Ishikawa (cell line): Measurements from ENCODE around the gene SLC22A8.
A peak's percentile ranks its signal among the peaks of the same experiment; 100 is the strongest.

Experiments used
- CEBPB ChIP-seq: IDR thresholded peaks from 2 replicates; pipeline ENCODE4 v1.6.1; 2012
- CREB1 ChIP-seq: IDR thresholded peaks from 2 replicates; pipeline ENCODE4 v1.6.1; 2012; ENCODE audit warnings: low read depth
- EGR1 ChIP-seq: IDR thresholded peaks from 2 replicates; pipeline ENCODE4 v1.6.1; 2012
- EP300 ChIP-seq: IDR thresholded peaks from 2 replicates; pipeline ENCODE4 v1.6.1; 2012; ENCODE audit warnings: borderline replicate concordance
- FOXM1 ChIP-seq: IDR thresholded peaks from 2 replicates; pipeline ENCODE4 v1.6.1; 2012; ENCODE audit warnings: low read depth, borderline replicate concordance
- MAX ChIP-seq: IDR thresholded peaks from 2 replicates; pipeline ENCODE4 v1.6.1; 2012
- NFIC ChIP-seq: IDR thresholded peaks from 2 replicates; pipeline ENCODE4 v1.6.1; 2012
- RAD21 ChIP-seq: IDR thresholded peaks from 2 replicates; pipeline ENCODE4 v1.6.1; 2012; ENCODE audit warnings: low read depth
- REST ChIP-seq: IDR thresholded peaks from 2 replicates; pipeline ENCODE4 v1.6.1; 2012; ENCODE audit warnings: low read depth, mild to moderate bottlenecking
- TAF1 ChIP-seq: IDR thresholded peaks from 2 replicates; pipeline ENCODE4 v1.6.1; 2012; ENCODE audit warnings: low read depth, mild to moderate bottlenecking
- TCF12 ChIP-seq: IDR thresholded peaks from 2 replicates; pipeline ENCODE4 v1.6.1; 2012; ENCODE audit warnings: low read depth
- TEAD4 ChIP-seq: IDR thresholded peaks from 2 replicates; pipeline ENCODE4 v1.6.1; 2012
- YY1 ChIP-seq: IDR thresholded peaks from 2 replicates; pipeline ENCODE4 v1.6.1; 2012; ENCODE audit warnings: low read depth
- ZBTB7A ChIP-seq: IDR thresholded peaks from 2 replicates; pipeline ENCODE4 v1.6.1; 2012; ENCODE audit warnings: low read depth
- TF ChIP-seq, protein P1 (sequence below): IDR thresholded peaks from 2 replicates; pipeline ENCODE4 v1.6.1; 2012

Gene SLC22A8

DNA sequence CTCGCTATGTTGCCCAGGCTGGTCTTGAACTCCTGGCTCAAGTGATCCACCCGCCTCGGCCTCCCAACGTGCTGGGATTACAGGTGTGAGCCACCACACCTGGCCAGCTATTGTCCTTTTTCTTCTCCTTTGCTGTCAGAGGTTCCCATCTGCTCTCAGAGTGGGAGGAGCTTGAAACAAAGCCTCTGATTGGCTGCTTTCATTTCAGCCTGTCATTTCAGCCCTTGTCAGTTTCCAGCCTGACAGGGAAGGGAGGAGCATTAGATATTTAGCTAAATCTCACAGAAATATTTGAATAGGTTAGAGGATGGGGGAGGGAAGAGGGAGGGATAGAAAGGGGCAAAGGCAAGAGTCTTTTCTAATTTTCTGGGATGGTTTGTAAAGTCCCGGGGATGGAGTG lies 39.5 kb downstream of the SLC22A8 start:
- TF ChIP-seq MAX (no peak), RAD21 (no peak), EGR1 (no peak), NFIC (no peak), FOXM1 (no peak), REST (no peak), CEBPB (no peak), CREB1 (no peak), TEAD4 (no peak), ZBTB7A (no peak), TCF12 (no peak), YY1 (no peak), TAF1 (no peak), EP300 (no peak)
- TF ChIP-seq, protein P1, sequence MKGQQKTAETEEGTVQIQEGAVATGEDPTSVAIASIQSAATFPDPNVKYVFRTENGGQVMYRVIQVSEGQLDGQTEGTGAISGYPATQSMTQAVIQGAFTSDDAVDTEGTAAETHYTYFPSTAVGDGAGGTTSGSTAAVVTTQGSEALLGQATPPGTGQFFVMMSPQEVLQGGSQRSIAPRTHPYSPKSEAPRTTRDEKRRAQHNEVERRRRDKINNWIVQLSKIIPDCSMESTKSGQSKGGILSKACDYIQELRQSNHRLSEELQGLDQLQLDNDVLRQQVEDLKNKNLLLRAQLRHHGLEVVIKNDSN: no peak

GRCh38 chr11:62974848-62975522 lies 40.7 kb downstream of the SLC22A8 start:
- TF ChIP-seq, protein P1: no peak
- TF ChIP-seq RAD21 (peak; percentile 46; the same call in 1 of the 2 replicates), NFIC (peak; percentile 59; the same call in 1 of the 2 replicates), MAX (no peak), TAF1 (no peak), YY1 (no peak)

- no peak for TF ChIP-seq FOXM1
- no peak for TF ChIP-seq TEAD4
- no peak for TF ChIP-seq CEBPB
- no peak for TF ChIP-seq ZBTB7A
- no peak for TF ChIP-seq YY1
- TF ChIP-seq CREB1: no peak
- no peak for TF ChIP-seq TCF12
- TF ChIP-seq RAD21: no peak
- no peak for TF ChIP-seq TAF1
- no peak for TF ChIP-seq REST
- TF ChIP-seq NFIC: no peak
- TF ChIP-seq EGR1: no peak
- TF ChIP-seq, protein P1: no peak
- TF ChIP-seq EP300: no peak
Observed at GRCh38 chr11:62965574-62965973, 50.1 kb downstream of the SLC22A8 start.

GRCh38 chr11:62962391-62962790 lies 53.2 kb downstream of the SLC22A8 start:
- TF ChIP-seq TAF1 (no peak), RAD21 (no peak), NFIC (no peak), YY1 (no peak), EGR1 (no peak), FOXM1 (no peak), MAX (no peak), CEBPB (no peak), ZBTB7A (no peak), CREB1 (no peak), TEAD4 (no peak), EP300 (no peak)
- TF ChIP-seq, protein P1: no peak

DNA sequence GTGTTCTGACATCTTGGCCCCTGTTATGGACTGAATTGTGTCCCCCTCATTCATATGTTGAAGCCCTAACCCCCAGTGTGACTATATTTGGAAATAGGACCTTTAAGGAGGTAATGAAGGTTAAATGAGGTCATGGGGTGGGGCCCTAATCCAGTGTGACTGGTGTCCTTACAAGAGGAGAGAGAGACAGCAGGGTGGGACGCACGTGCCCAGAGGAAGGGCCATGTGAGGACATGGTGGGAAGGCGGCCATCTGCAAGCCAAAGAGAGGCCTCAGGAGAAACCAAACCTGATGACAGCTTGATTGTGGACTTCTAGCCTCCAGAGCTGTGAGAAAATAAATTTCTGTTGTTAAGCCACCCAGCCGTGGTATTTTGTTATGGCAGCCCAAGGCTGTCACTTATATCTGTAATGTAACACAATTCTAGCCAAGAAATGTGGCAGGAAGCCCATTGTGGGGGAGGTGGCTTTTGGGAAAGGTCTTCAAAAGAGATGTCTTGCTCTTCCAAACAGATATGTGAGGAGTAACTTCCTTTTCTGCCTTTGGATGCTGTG lies 54.5 kb downstream of the SLC22A8 start:
- TF ChIP-seq, protein P1: no peak
- TF ChIP-seq TEAD4 (no peak), TAF1 (no peak), CREB1 (no peak), MAX (no peak), RAD21 (no peak), NFIC (no peak), YY1 (no peak), FOXM1 (no peak)
